T1000 (cell line): ENCODE measurements around the gene MLIP.
"Not testable (repeated sequence)": the region's sequence is repeated elsewhere in the genome, so short reads cannot be mapped to it uniquely, and the experiment has no call there.

ENCODE experiments used
- DNase-seq: peaks from one replicate; lab custom pipeline; 2025; ENCODE audit warnings: mixed read lengths; lab: John Stamatoyannopoulos, UW

Gene MLIP

GRCh38 chr6:54140811-54141210 is 29.6 kb downstream of the MLIP start:
- no peak for DNase-seq

DNA sequence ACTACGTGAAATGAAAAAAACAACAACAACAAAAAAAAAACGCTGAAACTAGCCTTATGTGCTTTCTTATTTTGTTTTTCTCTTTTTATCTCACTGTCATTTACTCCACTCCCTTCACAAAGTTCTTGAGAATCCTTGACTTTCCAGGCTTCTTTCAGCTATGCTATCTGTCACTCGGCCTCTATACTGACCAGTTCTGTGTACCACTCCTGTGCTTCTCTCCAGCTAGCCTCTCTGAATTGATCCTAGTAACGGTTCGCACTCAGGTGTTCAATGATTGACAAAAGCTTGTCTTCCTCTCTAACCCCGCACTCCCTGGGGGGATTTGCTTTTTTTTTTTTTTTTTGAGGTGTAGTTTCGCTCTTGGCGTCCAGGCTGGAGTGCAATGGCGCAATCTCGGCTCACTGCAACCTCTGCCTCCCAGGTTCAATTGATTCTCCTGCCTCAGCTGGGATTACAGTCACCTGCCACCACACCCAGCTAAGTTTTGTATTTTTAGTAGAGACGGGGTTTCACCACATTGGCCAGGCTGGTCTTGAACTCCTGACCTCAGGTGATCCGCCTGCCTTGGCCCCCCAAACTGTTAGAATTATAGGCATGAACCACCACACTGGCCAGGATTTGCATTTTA is 31.8 kb downstream of the MLIP start:
- no peak for DNase-seq

GRCh38 chr6:54151861-54152260 is 40.6 kb downstream of the MLIP start:
- no peak for DNase-seq

DNA sequence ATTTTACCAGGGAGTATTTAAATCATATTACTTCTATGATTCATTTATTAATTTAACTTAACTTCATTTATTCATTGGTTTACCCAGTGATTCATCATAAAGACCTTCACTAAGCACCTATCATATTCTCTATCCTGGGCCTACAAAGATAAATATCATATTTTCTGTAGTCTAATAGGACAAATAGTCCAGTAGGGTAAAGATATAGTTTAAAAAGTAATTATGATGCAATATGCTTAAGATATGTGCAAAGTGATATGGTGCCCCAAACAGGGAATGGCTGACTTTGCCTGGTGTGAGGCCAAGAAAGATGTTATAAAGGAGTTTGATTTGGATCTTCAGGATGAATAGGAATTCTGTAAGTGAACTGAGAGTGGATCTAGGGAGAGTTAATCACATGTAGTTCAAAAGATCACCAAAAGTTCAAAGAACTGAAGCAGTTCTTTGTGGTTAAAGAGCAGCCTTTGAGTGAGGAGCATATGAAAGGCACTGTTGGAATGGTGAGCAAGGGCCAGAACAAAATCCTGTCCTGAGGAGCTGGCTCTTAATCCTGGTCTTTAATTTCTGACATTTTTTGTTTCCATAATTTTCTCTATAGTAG is 45.5 kb downstream of the MLIP start:
- no peak for DNase-seq

GRCh38 chr6:54157405-54157804 is 46.2 kb downstream of the MLIP start:
- no peak for DNase-seq

GRCh38 chr6:54173089-54173488 is 61.8 kb downstream of the MLIP start:
- no peak for DNase-seq

DNA sequence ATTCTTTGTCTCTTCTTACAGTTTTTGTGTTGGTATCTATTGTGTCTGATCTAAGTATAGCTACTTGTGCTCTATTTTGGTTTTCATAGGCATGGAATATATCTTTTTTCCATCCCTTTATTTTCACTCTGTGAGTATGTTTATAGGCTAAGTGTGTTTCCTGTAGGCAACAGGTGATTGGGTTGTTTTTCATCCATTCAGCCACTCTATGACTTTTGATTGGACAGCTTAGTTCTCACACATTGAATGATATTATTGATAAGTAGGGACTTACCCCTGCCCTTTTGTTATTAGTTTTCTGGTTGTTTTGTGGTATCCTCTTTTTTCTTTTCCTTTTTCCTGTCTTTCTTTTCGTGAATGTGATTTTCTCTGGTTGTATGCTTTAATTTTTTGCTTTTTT is 67.9 kb downstream of the MLIP start:
- no peak for DNase-seq

DNA sequence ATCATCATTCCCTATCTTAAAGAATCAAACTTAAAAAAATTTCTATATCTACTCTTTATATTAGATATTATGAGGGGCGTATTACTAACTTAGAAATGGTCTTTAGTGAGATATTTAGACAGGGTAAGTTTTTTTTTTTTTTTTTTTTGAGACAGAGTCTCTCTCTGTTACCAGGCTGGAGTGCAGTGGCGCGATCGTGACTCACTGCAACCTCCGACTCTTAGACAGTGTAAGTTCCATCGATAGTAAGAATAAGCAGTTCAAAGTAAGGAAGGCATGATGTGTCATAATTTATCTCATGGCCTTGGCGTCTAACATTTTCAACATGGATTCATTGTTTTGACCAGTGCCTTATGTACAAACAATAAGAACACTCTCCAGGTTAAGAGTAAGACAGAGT is 72.4 kb downstream of the MLIP start:
- no peak for DNase-seq

DNA sequence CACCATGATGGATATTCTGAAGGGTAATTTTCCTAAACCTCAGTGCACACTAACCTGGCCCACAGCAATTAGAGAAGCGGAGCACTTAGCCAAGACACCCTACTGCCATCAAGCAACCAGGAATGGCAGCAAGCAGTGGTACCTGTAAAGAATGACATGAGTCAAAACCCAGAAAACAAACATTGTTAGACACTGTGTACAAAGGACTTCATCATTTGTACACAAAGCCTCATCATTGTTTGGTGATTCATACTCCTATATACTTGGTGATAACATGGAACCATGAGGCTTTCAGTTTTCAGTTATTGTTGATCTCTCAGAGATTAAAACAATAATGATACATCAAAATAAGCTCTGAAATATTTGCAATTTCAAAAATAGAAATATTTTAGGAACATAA is 74.6 kb downstream of the MLIP start:
- no peak for DNase-seq

GRCh38 chr6:54188846-54189245 is 77.6 kb downstream of the MLIP start:
- no peak for DNase-seq

GRCh38 chr6:54191461-54191860 is 80.2 kb downstream of the MLIP start:
- no peak for DNase-seq

- DNase-seq = no peak
Measured at GRCh38 chr6:54192993-54193392, 81.8 kb downstream of the MLIP start.

DNA sequence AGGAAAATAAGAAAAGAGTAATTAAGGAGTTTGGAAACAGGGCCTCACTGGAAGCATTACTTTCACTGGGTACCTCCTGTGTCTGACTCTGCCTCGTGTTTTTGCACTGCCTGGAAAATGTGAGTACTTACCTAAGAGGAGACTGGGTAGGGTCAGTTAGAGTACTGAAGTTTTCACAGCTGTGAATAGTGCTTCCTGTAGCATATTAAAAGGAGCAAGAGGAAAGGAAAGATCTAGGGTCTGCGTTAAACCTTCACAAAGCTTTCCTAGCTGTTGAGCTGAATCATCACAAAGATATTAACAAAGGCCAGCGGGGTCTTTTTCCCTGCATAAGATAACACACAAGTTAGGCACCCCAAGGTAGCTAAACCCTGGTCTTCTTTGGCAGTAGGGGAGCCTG is 82.3 kb downstream of the MLIP start:
- no peak for DNase-seq

DNA sequence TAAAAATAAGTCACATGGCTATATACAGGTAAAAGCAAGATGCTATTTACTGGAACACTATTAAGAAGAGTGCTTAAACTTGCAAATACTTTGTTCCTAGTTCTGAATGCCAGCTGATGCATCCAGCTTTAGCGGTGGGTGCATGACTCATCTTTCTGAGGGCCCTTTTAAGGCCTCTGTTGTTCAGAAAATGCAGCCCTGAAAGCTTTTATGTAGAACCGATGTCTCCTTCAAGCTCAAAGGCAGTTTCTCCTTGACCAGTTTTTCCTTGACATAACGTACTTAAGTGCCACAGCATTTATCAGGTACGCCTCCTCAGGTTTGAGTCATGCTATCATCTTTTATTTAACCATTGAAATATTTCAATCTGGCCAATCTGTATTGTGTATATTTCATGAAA is 82.8 kb downstream of the MLIP start:
- no peak for DNase-seq

GRCh38 chr6:54195637-54196036 is 84.4 kb downstream of the MLIP start:
- DNase-seq = no peak

GRCh38 chr6:54196905-54197304 is 85.7 kb downstream of the MLIP start:
- no peak for DNase-seq

GRCh38 chr6:54198134-54198533 is 86.9 kb downstream of the MLIP start:
- DNase-seq = no peak

- DNase-seq = not testable (repeated sequence)
Measured at GRCh38 chr6:54203474-54204035, 92.3 kb downstream of the MLIP start.

- DNase-seq = no peak
Measured at GRCh38 chr6:54204921-54205591, 93.8 kb downstream of the MLIP start.

DNA sequence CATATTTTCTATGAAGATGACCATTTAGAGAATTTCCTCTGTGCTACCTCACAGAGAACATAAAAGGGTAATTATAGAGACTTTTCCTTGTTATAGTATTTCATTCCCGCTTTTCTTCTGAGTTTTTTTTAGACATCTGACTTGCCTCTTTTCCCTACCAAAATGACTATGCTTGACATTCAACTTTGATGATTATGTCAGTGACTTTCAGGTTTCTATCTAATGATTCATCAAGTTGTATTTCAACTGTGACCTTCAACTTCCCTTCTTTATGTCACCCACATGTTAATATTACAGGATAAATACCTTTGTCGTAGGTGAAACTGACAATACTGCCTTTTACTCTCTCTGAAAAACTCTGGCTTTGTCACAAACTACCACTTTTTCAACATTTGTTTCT is 95.3 kb downstream of the MLIP start:
- DNase-seq = no peak

DNA sequence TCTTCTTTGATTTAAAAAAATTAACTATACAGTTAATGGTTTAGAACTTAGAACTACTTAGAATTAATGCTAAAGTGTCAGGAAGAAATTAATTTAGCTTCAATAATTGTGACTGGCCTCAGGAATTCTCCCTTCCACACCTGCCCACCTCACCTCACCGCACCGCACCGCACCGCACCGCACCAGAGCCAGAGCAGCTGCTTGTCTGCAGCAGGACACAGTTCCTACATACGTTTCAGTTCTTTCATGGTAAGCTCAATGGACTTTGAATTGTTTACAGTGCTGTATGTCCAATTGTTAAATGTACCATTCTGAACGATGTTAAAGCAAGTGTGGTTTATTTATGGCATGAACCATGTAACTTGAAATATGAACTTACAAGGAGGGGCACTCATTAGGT is 98.7 kb downstream of the MLIP start:
- DNase-seq = not testable (repeated sequence)

DNA sequence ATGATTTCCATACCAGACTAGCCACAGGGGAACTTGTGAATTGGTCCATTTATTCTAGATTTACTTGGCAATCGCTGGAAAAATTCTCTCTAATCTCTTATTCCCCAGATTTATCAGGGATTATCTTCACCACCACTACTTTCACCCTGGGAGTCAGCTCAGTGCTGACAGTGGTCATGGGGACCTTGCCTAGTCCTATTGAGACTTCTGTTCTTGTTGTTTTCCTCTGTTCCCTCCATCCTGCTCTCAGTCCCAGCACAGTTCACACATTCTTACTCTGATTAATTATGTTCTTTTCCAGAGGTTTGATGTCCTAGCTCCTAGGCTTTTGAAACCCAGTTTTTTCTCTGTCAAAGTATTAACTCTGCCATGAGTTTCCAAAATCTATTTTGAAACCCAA is 103.0 kb downstream of the MLIP start:
- DNase-seq = no peak

DNA sequence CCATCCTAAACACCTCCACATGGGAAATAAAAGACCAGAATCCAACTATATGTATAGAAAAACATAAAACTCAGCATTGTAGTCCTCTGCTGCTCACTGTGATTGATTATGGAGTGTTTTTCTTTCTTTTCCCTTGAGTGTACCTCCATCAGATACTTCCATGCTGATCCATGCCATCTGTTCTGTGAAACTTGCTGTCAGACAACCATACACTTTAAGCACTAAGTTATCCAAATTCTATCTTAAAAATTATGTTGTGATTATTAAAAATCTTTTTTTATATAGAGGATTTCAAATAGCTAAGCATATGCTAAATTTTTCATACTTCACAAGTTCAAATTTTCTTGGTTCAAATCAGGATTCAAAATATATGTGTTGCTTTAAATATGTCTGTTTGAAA is 105.1 kb downstream of the MLIP start:
- no peak for DNase-seq
